ENCODE measurements around the gene BBC3.

The BBC3 gene

GRCh38 chr19:47229676-47230053, 1.3 kb downstream of the BBC3 start:
- H3K4me3 Mint-ChIP-seq = no peak overlapping the region
- no peaks in the 10 kb centered on the region for H3K9me3 Mint-ChIP-seq
- TF ChIP-seq CTCF (IDR thresholded peaks at IDR 0.05; ENCODE audit: unreplicated experiment in 3 of 3) = no peak
- H3K27ac Mint-ChIP-seq = no peak overlapping the region
- peaks cover 5% of the 10 kb centered on the region for H3K36me3 Mint-ChIP-seq (ENCODE audit: low read depth)
- peaks cover 7% of the 10 kb centered on the region for H3K27me3 Mint-ChIP-seq (ENCODE audit: low read depth)
- H3K4me1 Mint-ChIP-seq = peaks cover 18% of the 10 kb centered on the region

- peaks cover 18% of the 10 kb centered on the region for H3K4me1 Mint-ChIP-seq
- no peak overlapping the region for H3K27ac Mint-ChIP-seq
- peaks cover 6% of the 10 kb centered on the region for H3K27me3 Mint-ChIP-seq (ENCODE audit: low read depth)
- no peak for TF ChIP-seq CTCF (IDR thresholded peaks at IDR 0.05; ENCODE audit: unreplicated experiment in 3 of 3)
- no peaks in the 10 kb centered on the region for H3K9me3 Mint-ChIP-seq
- peaks cover 5% of the 10 kb centered on the region for H3K36me3 Mint-ChIP-seq (ENCODE audit: low read depth)
- H3K4me3 Mint-ChIP-seq = no peak overlapping the region
Measured at GRCh38 chr19:47228937-47229675, 1.9 kb downstream of the BBC3 start.

- no peaks in the 10 kb centered on the region for H3K9me3 Mint-ChIP-seq
- peaks cover 6% of the 10 kb centered on the region for H3K27me3 Mint-ChIP-seq (ENCODE audit: low read depth)
- no peak for TF ChIP-seq CTCF (IDR thresholded peaks at IDR 0.05; ENCODE audit: unreplicated experiment in 3 of 3)
- H3K36me3 Mint-ChIP-seq (ENCODE audit: low read depth) = peaks cover 5% of the 10 kb centered on the region
- H3K4me1 Mint-ChIP-seq = peaks cover 18% of the 10 kb centered on the region
- H3K27ac Mint-ChIP-seq = peak overlapping the region in 1 of 3 experiments; percentile 92
- H3K4me3 Mint-ChIP-seq = no peak overlapping the region
Measured at GRCh38 chr19:47228168-47228936, 2.6 kb downstream of the BBC3 start.

GRCh38 chr19:47227352-47228167, 3.4 kb downstream of the BBC3 start:
- Mint-ChIP-seq H3K4me1 (peaks cover 15% of the 10 kb centered on the region), H3K27ac (peak overlapping the region; percentile 43 to 92 (median 92)), H3K9me3 (no peaks in the 10 kb centered on the region), H3K4me3 (peak overlapping the region; percentile 79 to 86 (median 85)), H3K36me3 (ENCODE audit: low read depth) (peaks cover 5% of the 10 kb centered on the region), H3K27me3 (ENCODE audit: low read depth) (peaks cover 6% of the 10 kb centered on the region)
- no peak for TF ChIP-seq CTCF (IDR thresholded peaks at IDR 0.05; ENCODE audit: unreplicated experiment in 3 of 3)

- no peaks in the 10 kb centered on the region for H3K9me3 Mint-ChIP-seq
- no peak for TF ChIP-seq CTCF (IDR thresholded peaks at IDR 0.05; ENCODE audit: unreplicated experiment in 3 of 3)
- peak overlapping the region; percentile 79 to 86 (median 85) for H3K4me3 Mint-ChIP-seq
- H3K4me1 Mint-ChIP-seq = peaks cover 11% of the 10 kb centered on the region
- peaks cover 5% of the 10 kb centered on the region for H3K27me3 Mint-ChIP-seq (ENCODE audit: low read depth)
- peak overlapping the region in 2 of 3 experiments; percentile 77 to 92 for H3K27ac Mint-ChIP-seq
- peaks cover 5% of the 10 kb centered on the region for H3K36me3 Mint-ChIP-seq (ENCODE audit: low read depth)
Measured at GRCh38 chr19:47226426-47227351, 4.3 kb downstream of the BBC3 start.

All from nephron (organoid).